Measurements from ENCODE around the gene DDX51. TPM values are rescaled to one million over a fixed set of nuclear protein-coding genes. Genes with fewer than 3 reads are reported as not detected.

DDX51 gene
- total and polyA plus RNA-seq, 2 experiments from 2014 or later: 3.7 to 7.5 TPM

DNA sequence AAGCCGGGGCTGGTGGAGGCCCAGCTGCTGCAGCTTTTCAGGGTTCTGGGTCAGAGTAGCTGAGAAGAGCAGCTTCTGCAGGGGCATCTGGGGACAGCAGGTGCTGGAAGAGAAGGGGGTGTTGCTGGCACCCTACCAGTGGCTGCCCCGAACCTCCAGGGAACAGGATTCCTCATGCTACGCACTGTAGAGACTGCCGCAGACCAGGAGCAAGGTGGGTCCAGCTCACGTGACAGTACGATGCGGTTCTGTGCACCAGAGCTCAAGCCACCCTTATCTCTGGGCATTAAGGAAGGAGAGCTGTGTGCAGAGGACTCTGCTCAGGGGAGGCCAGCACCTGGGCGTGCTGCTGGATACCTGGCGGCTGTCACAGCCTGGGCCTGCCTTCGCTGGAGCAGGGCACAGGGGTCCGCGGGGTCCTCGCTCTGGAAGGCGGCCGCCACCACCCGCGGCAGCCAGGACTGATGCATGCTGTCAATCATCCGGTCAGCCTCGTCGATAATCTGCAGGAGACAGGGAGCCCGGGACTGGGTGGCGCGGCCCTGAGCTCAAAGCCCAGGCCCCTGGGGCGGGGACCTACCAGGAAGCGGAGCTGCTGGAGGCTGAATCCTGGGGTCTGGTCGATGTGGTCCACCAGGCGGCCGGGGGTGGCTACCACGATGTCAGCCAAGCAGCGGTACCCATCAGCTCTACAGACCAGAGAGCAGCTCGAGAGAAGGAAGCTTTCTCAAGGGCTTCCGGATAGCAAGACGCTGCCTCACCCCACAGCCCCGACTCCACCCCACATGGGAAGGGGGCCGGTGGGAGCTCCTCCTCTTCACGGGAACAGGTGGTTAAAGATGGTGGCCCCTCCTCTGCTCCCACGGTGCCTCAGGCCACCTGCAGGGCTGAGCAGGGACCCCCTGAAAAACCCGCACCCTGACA is 2.9 kb downstream of the DDX51 start:
- no peaks in the 10 kb centered on the region for H4K20me1 ChIP-seq (ENCODE audit: insufficient read depth)
- H3K79me2 ChIP-seq (ENCODE audit: insufficient read depth): peaks cover 26% of the 10 kb centered on the region
- H3K9ac ChIP-seq: no peak overlapping the region
- DNase-seq: no peak
- H3K27me3 ChIP-seq (replicated peaks; ENCODE audit: insufficient read depth): no peaks in the 10 kb centered on the region
- no peak overlapping the region for H3K27ac ChIP-seq
- peaks cover 5% of the 10 kb centered on the region; the same call in 1 of the 2 replicates for H3K4me1 ChIP-seq (ENCODE audit: insufficient read depth)
- H3K9me3 ChIP-seq (ENCODE audit: low read depth): no peaks in the 10 kb centered on the region
- H2AFZ ChIP-seq: no peak overlapping the region
- peaks cover 14% of the 10 kb centered on the region; the same call in 1 of the 2 replicates for H3F3A ChIP-seq (ENCODE audit: insufficient read depth)
- H3K9me2 ChIP-seq (ENCODE audit: insufficient read depth): no peaks in the 10 kb centered on the region
- peaks cover 4% of the 10 kb centered on the region; the same call in 1 of the 2 replicates for H3K36me3 ChIP-seq (ENCODE audit: low read depth)
- no peak for TF ChIP-seq EZH2 (IDR thresholded peaks at IDR 0.05; ENCODE audit: insufficient read depth, poor library complexity, severe bottlenecking)
- TF ChIP-seq EZH2phosphoT487 (IDR thresholded peaks at IDR 0.05; ENCODE audit: insufficient read depth, low read depth): no peak
- in situ Hi-C loops (cut with MboI): no loop called here
- no peak overlapping the region for H3K4me3 ChIP-seq
- no peak overlapping the region for H3K4me2 ChIP-seq (ENCODE audit: unreplicated experiment)
- 96 to 97% methylated on average over 38 of the region's 38 CpGs for WGBS, 2 experiments (ENCODE audit: low coverage in 1 of 2, low lambda C conversion rate in 2 of 2, missing lambda C conversion rate in 2 of 2)

DNA sequence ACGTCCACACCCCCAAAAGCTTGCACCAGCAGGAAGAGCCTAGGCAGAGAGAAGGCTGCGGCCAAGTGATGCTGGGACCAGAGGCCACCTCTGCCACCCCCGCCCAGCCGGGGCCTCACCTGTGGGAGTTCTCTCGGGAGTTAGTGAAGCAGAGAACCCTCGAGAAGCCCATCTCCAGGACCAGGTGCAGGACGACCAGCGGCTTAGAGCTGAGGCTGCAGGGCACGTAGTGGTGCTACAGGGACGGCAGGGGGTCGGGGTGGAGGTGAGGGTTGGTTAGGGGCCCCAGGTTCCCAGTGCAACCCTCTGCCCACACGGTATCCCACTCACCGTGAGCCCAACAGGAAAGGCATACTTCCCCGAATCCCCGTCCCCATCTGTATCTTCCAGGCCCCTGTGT is 3.6 kb downstream of the DDX51 start:
- TF ChIP-seq EZH2phosphoT487 (IDR thresholded peaks at IDR 0.05; ENCODE audit: insufficient read depth, low read depth): no peak
- TF ChIP-seq EZH2 (IDR thresholded peaks at IDR 0.05; ENCODE audit: insufficient read depth, poor library complexity, severe bottlenecking): no peak
- no peak overlapping the region for H3K4me3 ChIP-seq
- WGBS, 2 experiments (ENCODE audit: low coverage in 1 of 2, low lambda C conversion rate in 2 of 2, missing lambda C conversion rate in 2 of 2): 96 to 98% methylated on average over 11 to 15 of the region's 15 CpGs
- no peak overlapping the region for H3K27ac ChIP-seq
- no peaks in the 10 kb centered on the region for H3K9me2 ChIP-seq (ENCODE audit: insufficient read depth)
- H3K4me2 ChIP-seq (ENCODE audit: unreplicated experiment): no peak overlapping the region
- H3F3A ChIP-seq (ENCODE audit: insufficient read depth): peaks cover 14% of the 10 kb centered on the region; the same call in 1 of the 2 replicates
- no peaks in the 10 kb centered on the region for H4K20me1 ChIP-seq (ENCODE audit: insufficient read depth)
- H2AFZ ChIP-seq: no peak overlapping the region
- no peak overlapping the region for H3K9ac ChIP-seq
- no peaks in the 10 kb centered on the region for H3K9me3 ChIP-seq (ENCODE audit: low read depth)
- peaks cover 26% of the 10 kb centered on the region for H3K79me2 ChIP-seq (ENCODE audit: insufficient read depth)
- peaks cover 4% of the 10 kb centered on the region; the same call in 1 of the 2 replicates for H3K36me3 ChIP-seq (ENCODE audit: low read depth)
- in situ Hi-C loops (cut with MboI): no loop called here
- no peak for DNase-seq
- peaks cover 5% of the 10 kb centered on the region; the same call in 1 of the 2 replicates for H3K4me1 ChIP-seq (ENCODE audit: insufficient read depth)
- no peaks in the 10 kb centered on the region for H3K27me3 ChIP-seq (replicated peaks; ENCODE audit: insufficient read depth)

DNA sequence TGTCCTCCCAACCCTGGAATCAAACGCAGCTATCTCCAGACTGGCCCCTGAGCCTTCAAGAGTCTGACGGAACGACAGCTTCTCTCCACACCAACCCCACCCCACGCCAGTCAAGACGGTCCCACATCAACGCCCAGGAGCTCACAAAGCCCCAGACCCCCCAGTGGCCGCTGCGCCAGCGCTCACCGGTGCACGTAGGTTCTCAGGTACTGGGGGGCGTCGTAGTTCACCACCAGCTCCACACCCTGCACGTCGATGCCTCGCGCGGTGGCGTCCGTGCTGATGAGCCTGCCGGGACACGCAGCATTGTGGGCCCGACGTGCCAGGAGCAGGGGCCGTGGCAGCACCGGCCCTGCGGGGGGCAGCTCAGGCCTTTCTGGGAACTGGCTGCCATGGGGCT is 4.2 kb downstream of the DDX51 start:
- WGBS, 2 experiments (ENCODE audit: low coverage in 1 of 2, low lambda C conversion rate in 2 of 2, missing lambda C conversion rate in 2 of 2): 97% methylated on average over 27 of the region's 27 CpGs
- TF ChIP-seq EZH2phosphoT487 (IDR thresholded peaks at IDR 0.05; ENCODE audit: insufficient read depth, low read depth): no peak
- no peaks in the 10 kb centered on the region for H4K20me1 ChIP-seq (ENCODE audit: insufficient read depth)
- H3K36me3 ChIP-seq (ENCODE audit: low read depth): peaks cover 4% of the 10 kb centered on the region; the same call in 1 of the 2 replicates
- no peak overlapping the region for H2AFZ ChIP-seq
- no peaks in the 10 kb centered on the region for H3K27me3 ChIP-seq (replicated peaks; ENCODE audit: insufficient read depth)
- 0 out of 2 replicates have a peak, but pooled peaks cover under 1% of the 10 kb centered on the region for H3K4me1 ChIP-seq (ENCODE audit: insufficient read depth)
- in situ Hi-C loops (cut with MboI): no loop called here
- H3K4me3 ChIP-seq: no peak overlapping the region
- DNase-seq: no peak
- H3K4me2 ChIP-seq (ENCODE audit: unreplicated experiment): no peak overlapping the region
- no peaks in the 10 kb centered on the region for H3K9me2 ChIP-seq (ENCODE audit: insufficient read depth)
- peaks cover 14% of the 10 kb centered on the region; the same call in 1 of the 2 replicates for H3F3A ChIP-seq (ENCODE audit: insufficient read depth)
- H3K9ac ChIP-seq: no peak overlapping the region
- H3K79me2 ChIP-seq (ENCODE audit: insufficient read depth): peaks cover 20% of the 10 kb centered on the region
- H3K27ac ChIP-seq: no peak overlapping the region
- H3K9me3 ChIP-seq (ENCODE audit: low read depth): no peaks in the 10 kb centered on the region

DNA sequence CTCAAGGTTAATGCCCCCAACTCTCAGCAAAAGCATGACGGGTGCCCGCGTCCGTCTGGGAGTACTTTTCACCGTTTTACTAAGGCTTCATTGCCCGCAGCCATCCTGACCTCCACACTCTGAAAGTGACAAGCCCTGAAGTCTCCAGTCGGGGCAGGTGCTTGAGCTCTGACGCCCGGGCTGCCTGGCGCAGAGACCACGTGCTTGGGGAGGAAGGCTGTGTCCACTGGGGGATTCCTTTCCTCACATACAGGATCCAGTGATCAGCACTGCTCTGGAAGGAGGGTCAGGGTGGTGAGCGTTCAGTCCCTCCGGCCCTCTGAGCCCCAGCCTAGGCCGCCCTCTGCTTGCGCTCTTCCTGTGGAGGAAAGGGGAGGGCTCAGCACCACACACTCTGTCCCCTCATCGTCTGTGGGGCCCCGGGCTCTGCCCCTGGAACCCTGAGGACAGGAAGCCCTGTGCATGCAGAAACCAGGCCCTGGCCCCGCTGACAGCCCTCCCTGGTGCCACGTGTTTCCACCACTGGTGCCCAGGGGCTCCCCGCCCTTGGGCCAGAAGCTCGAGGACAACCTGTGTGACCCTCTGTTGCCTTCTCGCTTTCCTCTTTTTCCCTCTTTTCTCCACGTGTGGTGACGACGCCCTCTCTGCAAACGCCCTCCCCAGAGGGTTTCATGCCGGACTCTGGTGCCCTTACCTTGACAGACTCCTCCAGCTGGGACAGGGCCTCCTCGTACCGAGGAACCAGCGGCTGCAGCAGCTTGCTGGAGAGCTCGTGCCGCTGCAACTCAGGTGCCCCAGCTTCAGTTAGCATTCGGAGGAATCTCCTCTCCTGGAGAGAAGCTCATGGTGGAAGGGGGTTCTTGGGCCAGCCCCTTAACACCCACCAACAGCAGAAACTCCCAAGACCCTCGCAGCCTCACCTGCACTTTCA is 4.9 kb downstream of the DDX51 start:
- Histone ChIP-seq H3K36me3 (ENCODE audit: low read depth) (peaks cover 4% of the 10 kb centered on the region; the same call in 1 of the 2 replicates), H4K20me1 (ENCODE audit: insufficient read depth) (no peaks in the 10 kb centered on the region), H3F3A (ENCODE audit: insufficient read depth) (peaks cover 14% of the 10 kb centered on the region; the same call in 1 of the 2 replicates), H3K4me3 (no peak overlapping the region), H3K9me2 (ENCODE audit: insufficient read depth) (no peaks in the 10 kb centered on the region), H3K9ac (no peak overlapping the region), H3K79me2 (ENCODE audit: insufficient read depth) (peaks cover 15% of the 10 kb centered on the region), H3K4me1 (ENCODE audit: insufficient read depth) (no peaks in the 10 kb centered on the region), H2AFZ (no peak overlapping the region), H3K27me3 (replicated peaks; ENCODE audit: insufficient read depth) (no peaks in the 10 kb centered on the region), H3K4me2 (ENCODE audit: unreplicated experiment) (no peak overlapping the region), H3K27ac (no peak overlapping the region), H3K9me3 (ENCODE audit: low read depth) (no peaks in the 10 kb centered on the region)
- in situ Hi-C loops (cut with MboI): no loop called here
- 97 to 98% methylated on average over 33 to 34 of the region's 34 CpGs for WGBS, 2 experiments (ENCODE audit: low coverage in 1 of 2, low lambda C conversion rate in 2 of 2, missing lambda C conversion rate in 2 of 2)
- TF ChIP-seq EZH2 (IDR thresholded peaks at IDR 0.05; ENCODE audit: insufficient read depth, poor library complexity, severe bottlenecking) (no peak), EZH2phosphoT487 (IDR thresholded peaks at IDR 0.05; ENCODE audit: insufficient read depth, low read depth) (no peak)
- no peak for DNase-seq
